Ovary (tissue), 3 donors: Measurements from ENCODE around the gene ALCAM.

ENCODE experiments used
- CTCF ChIP-seq, 3 donors: fragments of 450-650 bp in 2 of 3; fragments of 200-600 bp in 1 of 3; IDR thresholded peaks; one replicate each; pipeline versions ENCODE4 v1.5.1 to v1.8.0; 2016 to 2022; ENCODE audit warnings: antibody characterized with exemption in 3 of 3, mild to moderate bottlenecking in 1 of 3
- POLR2A ChIP-seq: fragments of 450-650 bp; IDR thresholded peaks from one replicate; pipeline ENCODE4 v1.6.1; 2017; ENCODE audit warnings: antibody characterized with exemption, mild to moderate bottlenecking, moderate library complexity
- donor health status: DM: no; HTN: no; CAD: no.

- TF ChIP-seq CTCF (IDR thresholded peaks at IDR 0.05) = no peak
- no peak for TF ChIP-seq POLR2A
Observed at GRCh38 chr3:105402287-105402801, 35.6 kb downstream of the ALCAM start.
